K562 (cell line): ENCODE results near the gene NUMB. TPM values are rescaled to one million over a fixed set of nuclear protein-coding genes. Genes with fewer than 3 reads are reported as not detected.
A peak's percentile ranks its signal among the peaks of the same experiment; 100 is the strongest.

Experiments used
- ATAC-seq: fragments of 200-7000 bp; cut with Tn5 transposase; 3 replicates; pipeline ENCODE4 v1.9.1; 2020; ENCODE audit warnings: moderate library complexity
- BruUV-seq: library from RNA; stranded (reverse); fragments of 400-500 nt; replicated peaks from 2 replicates; lab custom pipeline; 2021; lab: Mats Ljungman, UMichigan
- CTCF ChIA-PET: fragments of 300-600 bp; formaldehyde crosslinking; extraction: SDS; loops from one replicate; lab custom pipeline; 2021; ENCODE audit warnings: low intra/inter-chr PET ratio; lab: Yijun Ruan, JAX
- POLR2A ChIA-PET: fragments of 300-600, 350-650 bp; sonication (Branson Sonifier 250); formaldehyde crosslinking; extraction: SDS; loops from one replicate; lab custom pipeline; 2021; ENCODE audit warnings: antibody characterized with exemption, inconsistent platforms; lab: Yijun Ruan, JAX
- DNase-seq, 4 experiments: peaks; one replicate each; pipeline versions ENCODE4 v3.0.0 to v3.0.0-alpha.2; 2011 to 2018; ENCODE audit warnings: low spot score in 3 of 4, mixed read lengths in 3 of 4; ENCODE audit errors: extremely low read depth in 1 of 4
- FAIRE-seq: peaks from 2 replicates; lab custom pipeline; 2011; peaks lifted over from hg19 to GRCh38; lab: Jason Lieb, UNC
- H2AFZ ChIP-seq: 2 replicates; pipeline ENCODE4 v1.6.0; 2011; ENCODE audit warnings: low read depth, low read length, control low read depth, inconsistent platforms
- H3K27ac ChIP-seq: fragments of 200-600 bp; 3 replicates; pipeline ENCODE4 v1.8.0; 2011; ENCODE audit warnings: low read depth, mild to moderate bottlenecking, control low read depth, inconsistent platforms, low read length, moderate library complexity, mixed read lengths; ENCODE audit errors: extremely low read depth
- H3K27me3 ChIP-seq, 2 experiments: fragments of 300-600 bp in 1 of 2; 2 replicates in 1 of 2; 3 replicates in 1 of 2; pipeline versions ENCODE4 v1.6.0 to v1.8.0; 2011; ENCODE audit warnings: inconsistent platforms in 2 of 2, low read length in 2 of 2, mild to moderate bottlenecking in 1 of 2, mixed read lengths in 1 of 2, moderate library complexity in 1 of 2; ENCODE audit not compliant: control insufficient read depth in 2 of 2, insufficient read depth in 2 of 2
- H3K36me3 ChIP-seq: fragments of 300-600 bp; 3 replicates; pipeline ENCODE4 v1.8.0; 2011; ENCODE audit warnings: mild to moderate bottlenecking, low read length, inconsistent platforms; ENCODE audit not compliant: control insufficient read depth, insufficient read depth
- H3K4me1 ChIP-seq, 2 experiments: fragments of 200-600 bp in 1 of 2; replicated peaks in 1 of 2; 2 replicates in 1 of 2; 3 replicates in 1 of 2; pipeline versions ENCODE4 v1.5.1 to v1.8.0; 2011; ENCODE audit warnings: inconsistent platforms in 2 of 2, low read length in 2 of 2, mild to moderate bottlenecking in 1 of 2, mixed read lengths in 1 of 2, moderate library complexity in 1 of 2; ENCODE audit not compliant: control insufficient read depth in 2 of 2, insufficient read depth in 2 of 2
- H3K4me2 ChIP-seq: 2 replicates; pipeline ENCODE4 v1.6.1; 2011; ENCODE audit warnings: low read length, control low read depth, inconsistent platforms, mixed read lengths; ENCODE audit not compliant: insufficient read depth
- H3K4me3 ChIP-seq: fragments of 200-600 bp; sonication (generic), shearing (Covaris generic); 2 replicates; pipeline ENCODE4 v1.5.1; 2016; ENCODE audit warnings: control low read depth, inconsistent platforms
- H3K79me2 ChIP-seq: fragments of 200-600 bp; 3 replicates; pipeline ENCODE4 v1.8.0; 2011; ENCODE audit warnings: low read length, inconsistent platforms; ENCODE audit not compliant: control insufficient read depth, insufficient read depth
- H3K9ac ChIP-seq, 2 experiments: 2 replicates each; pipeline versions ENCODE4 v1.6.0 to v1.6.1; 2011; ENCODE audit warnings: low read depth in 2 of 2, low read length in 2 of 2, control low read depth in 1 of 2, inconsistent platforms in 1 of 2, mild to moderate bottlenecking in 1 of 2, mixed read lengths in 1 of 2; ENCODE audit not compliant: insufficient read depth in 1 of 2
- H3K9me1 ChIP-seq: one replicate; pipeline ENCODE4 v1.6.0; 2011; ENCODE audit warnings: inconsistent platforms, mild to moderate bottlenecking, low read length, moderate library complexity; ENCODE audit not compliant: control insufficient read depth, insufficient read depth
- H3K9me3 ChIP-seq: replicated peaks from 2 replicates; pipeline ENCODE4 v1.5.1; 2011; ENCODE audit warnings: low read depth, low read length, inconsistent platforms; ENCODE audit not compliant: control insufficient read depth, insufficient read depth
- H4K20me1 ChIP-seq: replicated peaks from 2 replicates; pipeline ENCODE4 v1.6.1; 2011; ENCODE audit warnings: low read length, inconsistent platforms, mixed read lengths; ENCODE audit not compliant: control insufficient read depth, insufficient read depth
- CAMTA2 ChIP-seq: fragments of 250-450 bp; sonication (Bioruptor Pico); conservative IDR thresholded peaks from 2 replicates; pipeline ENCODE4 v1.5.1; 2022
- CBFB ChIP-seq: sonication (generic); formaldehyde crosslinking; IDR thresholded peaks from 2 replicates; pipeline ENCODE4 v1.4.0; 2020; ENCODE audit warnings: mild to moderate bottlenecking, missing genetic modification reagents
- CEBPZ ChIP-seq: fragments of 150-350 bp; IDR thresholded peaks from 2 replicates; pipeline ENCODE4 v1.6.1; 2014; ENCODE audit warnings: low read depth, mild to moderate bottlenecking, low read length, borderline replicate concordance
- CREB3L1 ChIP-seq: fragments of 450-650 bp; IDR thresholded peaks from 2 replicates; pipeline ENCODE4 v1.6.1; 2014; ENCODE audit warnings: low read depth, mild to moderate bottlenecking, moderate library complexity, borderline replicate concordance
- ELK1 ChIP-seq: sonication (generic); formaldehyde crosslinking; IDR thresholded peaks from 2 replicates; pipeline ENCODE4 v1.8.1; 2022; ENCODE audit warnings: missing genetic modification reagents
- FOXJ2 ChIP-seq: fragments of 200-800 bp; sonication (Bioruptor generic); IDR thresholded peaks from 2 replicates; pipeline ENCODE4 v1.6.1; 2016; ENCODE audit warnings: missing genetic modification characterization, missing compliant biosample characterization
- MTF1 ChIP-seq: fragments of 250-450 bp; sonication (Bioruptor Pico); IDR thresholded peaks from 2 replicates; pipeline ENCODE4 v1.9.0; 2021; ENCODE audit warnings: moderate library complexity, mild to moderate bottlenecking, inconsistent platforms, borderline replicate concordance
- NCOA4 ChIP-seq: fragments of 450-650 bp; IDR thresholded peaks from 2 replicates; pipeline ENCODE4 v1.6.1; 2018; ENCODE audit warnings: mild to moderate bottlenecking; ENCODE audit not compliant: partially characterized antibody
- PML ChIP-seq: IDR thresholded peaks from 2 replicates; pipeline ENCODE4 v1.6.1; 2012; ENCODE audit warnings: low read length, inconsistent platforms
- SMARCA5 ChIP-seq: fragments of 450-650 bp; IDR thresholded peaks from 2 replicates; pipeline ENCODE4 v1.6.1; 2016
- SREBF1 ChIP-seq: fragments of 150-350 bp; IDR thresholded peaks from 2 replicates; pipeline ENCODE4 v1.6.1; 2014; ENCODE audit warnings: antibody characterized with exemption, low read depth, low read length, borderline replicate concordance
- SRSF9 ChIP-seq: fragments of 200-400 bp; formaldehyde crosslinking; IDR thresholded peaks from 2 replicates; pipeline ENCODE4 v1.6.1; 2017; ENCODE audit warnings: low read depth, low read length, borderline replicate concordance
- ZNF24 ChIP-seq: fragments of 450-650 bp; IDR thresholded peaks from 2 replicates; pipeline ENCODE4 v1.6.1; 2016
- ZNF384 ChIP-seq: IDR thresholded peaks from 2 replicates; pipeline ENCODE4 v1.6.1; 2012; ENCODE audit warnings: low read depth, low read length, improper control_type of control experiment
- ZNF398 ChIP-seq: fragments of 250-450 bp; sonication (Bioruptor Pico); IDR thresholded peaks from 2 replicates; pipeline ENCODE4 v1.8.0; 2021; ENCODE audit warnings: moderate library complexity, mild to moderate bottlenecking, inconsistent platforms
- ZNF586 ChIP-seq: fragments of 450-650 bp; formaldehyde crosslinking; conservative IDR thresholded peaks from 2 replicates; pipeline ENCODE4 v1.4.0; 2020; ENCODE audit warnings: mild to moderate bottlenecking, moderate library complexity
- WGBS: fragments of 100-300 bp; shearing (Covaris generic); methylation state at CpG from one replicate; pipeline ENCODE4 v1.1.6; 2016; ENCODE audit warnings: low coverage, mixed read lengths; ENCODE audit not compliant: insufficient coverage; ENCODE audit errors: missing lambda C conversion rate; 5-methylcytosine and 5-hydroxymethylcytosine counted together
- in situ Hi-C: fragments of 300-500 bp; cut with MboI; formaldehyde crosslinking; loops from 4 replicates; pipeline ENCODE4 v1.15.0; 2018; ENCODE audit warnings: inconsistent platforms, mixed read lengths
- intact Hi-C: fragments of 100-400 bp; cut with micrococcal nuclease; formaldehyde crosslinking; loops from 2 replicates; pipeline ENCODE4 v1.14.2; 2022
- polyA plus RNA-seq, 8 experiments: library from polyadenylated mRNA; depleted of rRNA in 4 of 8; stranded (reverse) in 5 of 8; unstranded in 3 of 8; fragments of >200 nt; fragmentation: Nextera tagmentation in 2 of 8; fragmentation: Illumina TruSeq in 1 of 8; extraction: Ambion mirVana in 2 of 8; extraction: Trizol in 1 of 8; gene quantifications; 2 replicates each; pipeline versions ENCODE4 v1.2.1 to v1.2.3, GENCODE V29; 2011 to 2014; ENCODE audit warnings: inconsistent platforms in 1 of 8, missing spikeins in 1 of 8
- total RNA-seq, 7 experiments: library from RNA; depleted of rRNA in 6 of 7; stranded (reverse); fragments of >200 nt in 6 of 7; fragmentation: Illumina TruSeq in 2 of 7; extraction: Trizol in 2 of 7; gene quantifications; 2 replicates each; pipeline versions ENCODE4 v1.2.1 to v1.2.3, GENCODE V29; 2011 to 2021; ENCODE audit warnings: low replicate concordance in 1 of 7

NUMB gene
- total and polyA plus RNA-seq, 9 of the 15 experiments (the other 6 are each of a cell fraction or from before 2014, with no cell fraction given), result 13.5 to 54.0 (median 32.3) TPM

GRCh38 chr14:73462815-73463214, 4.5 kb upstream of the NUMB start:
- Histone ChIP-seq H3K4me2 (peak overlapping the region; percentile 68; the same call in 1 of the 2 replicates), H3K9me1 (peaks cover 3% of the 10 kb centered on the region), H3K4me3 (no peak overlapping the region), H4K20me1 (no peaks in the 10 kb centered on the region), H3K4me1 (peaks cover 22 to 61% of the 10 kb centered on the region in 2 experiments), H3K9ac (no peak overlapping the region), H3K27me3 (no peaks in the 10 kb centered on the region), H3K36me3 (no peaks in the 10 kb centered on the region), H3K27ac (no peak overlapping the region), H2AFZ (peak overlapping the region; percentile 96), H3K9me3 (no peaks in the 10 kb centered on the region), H3K79me2 (peaks cover 6% of the 10 kb centered on the region)
- no peak for ATAC-seq
- 22% methylated on average over 4 of the region's 4 CpGs for whole genome bisulfite sequencing
- intact Hi-C loops, result loop anchor here (10.0 kb wide), 1 partner anchor 538 kb away; the partner anchor contains the start of gene DCAF4
- ChIA-PET POLR2A (interaction anchor here (0.6 to 2.6 kb wide), 6 partner anchors 9 to 190 kb away, joined by 3 to 11 read pairs (median 3); no protein-coding TSS in a partner anchor), CTCF (no interaction called here)
- DNase-seq, result peak in 2 of 4 experiments; percentile 8 to 34
- no TSS peak for BruUV-seq
- in situ Hi-C loops, result loop anchor here (25.0 kb wide), 2 partner anchors 426 to 951 kb away; partner anchors contain the start of gene ZFYVE1
- FAIRE-seq, result peak; percentile 67
- TF ChIP-seq ZNF586, result no peak
- TF ChIP-seq SREBF1, result no peak
- no peak for TF ChIP-seq SMARCA5
- no peak for TF ChIP-seq CREB3L1
- no peak for TF ChIP-seq PML
- TF ChIP-seq CEBPZ, result no peak
- no peak for TF ChIP-seq CAMTA2 (CRISPR knock-in tag)
- peak; percentile 89 for TF ChIP-seq FOXJ2
- TF ChIP-seq CBFB, result no peak
- no peak for TF ChIP-seq ZNF398 (CRISPR knock-in tag)
- TF ChIP-seq MTF1 (CRISPR knock-in tag), result no peak
- TF ChIP-seq ZNF384, result no peak
- TF ChIP-seq ELK1 (CRISPR knock-in tag), result no peak
- no peak for TF ChIP-seq ZNF24
- no peak for TF ChIP-seq SRSF9
- TF ChIP-seq NCOA4, result no peak
